Fibroblast of pulmonary artery (primary cell): ENCODE results near the gene WSCD2.

ENCODE experiments used
- DNase-seq: peaks from one replicate; pipeline ENCODE4 v3.0.0-alpha.2; 2010; ENCODE audit warnings: low read depth
- H3K4me3 ChIP-seq: replicated peaks from 2 replicates; pipeline ENCODE4 v1.5.1; 2011; ENCODE audit warnings: low read depth, mild to moderate bottlenecking, control low read depth, low read length, moderate library complexity
- CTCF ChIP-seq: IDR thresholded peaks from 2 replicates; pipeline ENCODE4 v1.5.1; 2011; ENCODE audit warnings: mild to moderate bottlenecking, control low read depth, low read length, inconsistent platforms; ENCODE audit errors: missing control alignments

Gene WSCD2

DNA sequence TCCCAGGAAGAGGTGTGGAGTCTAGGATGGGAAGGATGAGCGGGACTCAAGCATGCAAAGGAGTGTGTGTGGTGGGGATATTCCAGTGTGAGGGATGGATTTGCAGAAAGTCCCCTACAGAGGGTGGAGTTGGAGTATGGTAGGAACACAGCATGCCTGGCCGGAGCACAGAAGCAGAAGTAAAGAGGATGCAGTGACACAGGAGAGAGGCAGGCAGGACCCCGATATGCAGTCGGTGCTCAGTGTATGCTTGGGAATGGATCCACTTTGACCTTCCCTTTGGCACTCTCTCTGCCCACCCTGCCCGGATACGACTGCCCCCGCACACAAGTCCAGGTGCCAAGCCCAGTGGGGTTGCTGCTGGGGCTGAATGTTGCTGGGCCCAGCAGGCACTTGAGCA lies 21.3 kb downstream of the WSCD2 start:
- DNase-seq = no peak
- TF ChIP-seq CTCF = no peak
- H3K4me3 ChIP-seq = no peak overlapping the region

- no peak overlapping the region for H3K4me3 ChIP-seq
- DNase-seq = no peak
- no peak for TF ChIP-seq CTCF
Measured at GRCh38 chr12:108151533-108152169, 22.6 kb downstream of the WSCD2 start.

DNA sequence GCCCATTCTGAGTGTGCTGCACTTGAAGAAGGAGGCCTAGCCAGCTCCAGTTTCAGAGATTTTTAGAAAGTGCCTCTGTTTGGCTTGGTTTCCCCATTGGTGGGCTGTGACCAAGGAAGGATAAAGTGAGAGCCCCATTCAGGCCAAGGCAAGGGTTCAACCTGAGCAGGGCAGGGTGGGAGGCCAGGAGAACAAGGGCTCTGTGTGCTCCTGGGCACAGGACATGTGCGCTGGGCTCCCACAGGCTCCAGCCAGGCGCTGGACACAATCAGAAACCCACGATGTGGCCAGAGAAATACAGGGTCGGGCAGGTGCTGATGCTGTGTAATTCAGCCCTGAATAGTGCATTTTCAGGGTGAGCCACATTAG lies 23.1 kb downstream of the WSCD2 start:
- H3K4me3 ChIP-seq = no peak overlapping the region
- DNase-seq = no peak
- no peak for TF ChIP-seq CTCF

DNA sequence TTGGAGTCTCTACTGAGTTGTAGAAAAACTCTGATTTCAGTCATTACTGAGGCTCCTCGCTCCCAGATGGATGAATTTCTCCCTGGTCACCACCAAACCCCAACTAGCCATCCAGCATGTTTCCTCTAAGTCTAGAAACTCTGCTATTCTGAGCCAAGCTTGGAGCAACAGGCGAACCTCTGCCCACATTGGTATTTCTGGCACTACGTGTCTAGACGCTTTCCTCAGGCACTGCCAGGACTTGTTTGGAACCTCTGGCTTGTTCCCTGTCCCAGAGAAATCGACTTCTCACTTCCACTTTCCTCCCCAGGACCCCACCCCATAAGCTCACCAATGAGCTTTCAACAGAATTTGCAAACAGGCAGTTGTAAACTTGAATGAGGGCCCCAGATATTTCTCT lies 27.6 kb downstream of the WSCD2 start:
- no peak for TF ChIP-seq CTCF

DNA sequence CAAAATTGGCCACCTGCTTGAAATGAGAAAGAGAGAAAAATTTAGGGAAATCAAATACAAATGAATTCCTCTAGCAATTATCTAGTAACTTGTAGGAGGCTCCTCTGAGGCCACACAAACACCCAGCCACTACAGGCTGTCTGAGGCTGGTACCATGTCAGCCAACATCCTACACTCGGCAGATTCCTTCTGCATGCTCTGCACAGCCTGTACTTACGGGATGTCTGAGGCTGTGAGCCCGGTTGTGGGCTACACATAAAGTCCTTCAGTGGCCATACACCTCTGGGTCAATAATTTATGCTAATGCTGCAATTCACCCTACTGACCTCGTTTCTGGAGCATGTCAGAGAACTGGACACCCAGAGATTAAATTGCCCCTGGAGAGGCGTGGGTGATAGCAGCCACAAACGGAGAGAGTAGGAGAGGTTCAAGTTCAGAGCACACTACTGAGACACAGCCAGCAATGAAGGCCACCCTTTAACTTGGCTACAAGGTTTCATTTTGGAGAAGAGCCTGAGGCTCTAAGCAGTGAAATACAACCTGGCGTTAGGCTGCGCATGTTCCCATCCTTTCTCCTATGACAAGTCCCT lies 28.9 kb downstream of the WSCD2 start:
- no peak overlapping the region for H3K4me3 ChIP-seq
- no peak for DNase-seq
- no peak for TF ChIP-seq CTCF

More for the DNA sequence above, 27.6 kb downstream of the WSCD2 start:
- H3K4me3 ChIP-seq = no peak overlapping the region
- no peak for DNase-seq

- H3K4me3 ChIP-seq = no peak overlapping the region
- DNase-seq = no peak
- TF ChIP-seq CTCF = no peak
Measured at GRCh38 chr12:108162207-108162606, 33.1 kb downstream of the WSCD2 start.

- no peak for TF ChIP-seq CTCF
- no peak for DNase-seq
- no peak overlapping the region for H3K4me3 ChIP-seq
Measured at GRCh38 chr12:108166505-108166904, 37.4 kb downstream of the WSCD2 start.
